Measurements from ENCODE around the gene MELK. TPM values are rescaled to one million over a fixed set of nuclear protein-coding genes. Genes with fewer than 3 reads are reported as not detected.
"Not testable (repeated sequence)": the region's sequence is repeated elsewhere in the genome, so short reads cannot be mapped to it uniquely, and the experiment has no call there.

MELK gene
- total RNA-seq = 59.2 and 60.4 TPM in 2 replicates
- long read RNA-seq, transcript MELK-207 (17 exons, 2,342 nt) = minor isoform, 5 of 287 reads
- long read RNA-seq, transcript MELK-201 (18 exons, 2,485 nt) = major isoform, 57 of 287 reads
- long read RNA-seq, transcript MELK-210 (17 exons, 2,400 nt) = minor isoform, 29 of 287 reads
- long read RNA-seq, partial matches to known transcripts = 38 of 287 reads
- long read RNA-seq, other reads (novel, unspliced or antisense) = 149 of 287 reads

- no peak for TF ChIP-seq CTCF (conservative IDR thresholded peaks at IDR 0.05)
- peak; percentile 88 for DNase-seq (ENCODE audit: low read depth, low spot score)
- peak within 1 kb of the TSS; percentile 97 for H3K4me3 Mint-ChIP-seq
- peaks cover 25% of the 10 kb centered on the region for H3K4me1 Mint-ChIP-seq
- H3K36me3 Mint-ChIP-seq (ENCODE audit: low read depth) = no peaks in the 10 kb centered on the region
- no peaks in the 10 kb centered on the region for H3K9me3 Mint-ChIP-seq
- peak within 1 kb of the TSS; percentile 98 for H3K27ac Mint-ChIP-seq (ENCODE audit: unreplicated experiment)
- no peaks in the 10 kb centered on the region for H3K27me3 Mint-ChIP-seq (ENCODE audit: low read depth)
Observed at GRCh38 chr9:36572515-36573418, at the start of gene MELK. MELK (plus strand) TSS chr9:36572895; CDS start chr9:36581682, 8,787 bp downstream.

- Mint-ChIP-seq H3K4me3 (no peak overlapping the region), H3K27me3 (ENCODE audit: low read depth) (no peaks in the 10 kb centered on the region), H3K27ac (ENCODE audit: unreplicated experiment) (no peak overlapping the region), H3K36me3 (ENCODE audit: low read depth) (no peaks in the 10 kb centered on the region), H3K4me1 (no peaks in the 10 kb centered on the region), H3K9me3 (peaks cover 9% of the 10 kb centered on the region)
- DNase-seq (ENCODE audit: low read depth, low spot score) = no peak
- no peak for TF ChIP-seq CTCF (conservative IDR thresholded peaks at IDR 0.05)
Observed at GRCh38 chr9:36530224-36530623, 42.5 kb upstream of the MELK start.

DNA sequence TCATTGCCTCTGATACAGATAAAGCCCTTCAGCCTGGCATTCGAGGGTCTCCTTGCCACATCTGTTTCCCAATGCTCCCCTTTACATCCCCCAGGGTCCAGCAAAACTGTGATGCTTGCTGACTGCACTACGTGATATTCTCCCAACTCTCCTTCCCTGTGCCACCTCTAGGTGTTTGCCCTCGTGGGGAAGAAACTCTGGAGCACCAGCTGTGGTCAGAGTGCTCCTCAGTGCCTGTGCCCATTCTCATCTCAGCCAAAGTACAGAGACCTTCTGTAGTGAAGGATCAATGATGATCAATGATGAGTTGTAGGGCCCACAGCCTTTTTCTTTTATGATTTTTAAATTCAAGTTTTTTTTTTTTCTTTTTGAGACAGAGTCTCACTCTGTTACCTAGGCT is 40.3 kb upstream of the MELK start:
- Mint-ChIP-seq H3K9me3 (peaks cover 6% of the 10 kb centered on the region), H3K36me3 (ENCODE audit: low read depth) (no peaks in the 10 kb centered on the region), H3K4me1 (no peaks in the 10 kb centered on the region), H3K27ac (ENCODE audit: unreplicated experiment) (peak overlapping the region; percentile 81), H3K27me3 (ENCODE audit: low read depth) (no peaks in the 10 kb centered on the region), H3K4me3 (no peak overlapping the region)
- DNase-seq (ENCODE audit: low read depth, low spot score) = no peak
- TF ChIP-seq CTCF (conservative IDR thresholded peaks at IDR 0.05) = no peak

DNA sequence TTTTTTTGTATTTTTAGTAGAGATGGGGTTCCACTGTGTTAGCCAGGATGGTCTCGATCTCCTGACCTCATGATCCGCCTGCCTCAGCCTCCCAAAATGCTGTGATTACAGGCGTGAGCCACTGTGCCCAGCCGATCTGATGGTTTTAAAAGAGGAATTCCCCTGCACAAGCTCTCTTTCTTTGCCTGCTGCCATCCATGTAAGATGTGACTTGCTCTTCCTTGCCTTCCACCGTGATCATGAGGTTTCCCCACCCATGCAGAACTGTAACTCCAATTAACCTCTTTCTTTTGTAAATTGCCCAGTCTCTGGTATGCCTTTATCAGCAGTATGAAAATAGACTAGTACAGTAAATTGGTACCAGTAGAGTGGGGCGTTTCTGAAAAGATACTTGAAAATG is 39.0 kb upstream of the MELK start:
- not testable (repeated sequence) for H3K4me3 Mint-ChIP-seq; H3K27ac Mint-ChIP-seq (ENCODE audit: unreplicated experiment); H3K9me3 Mint-ChIP-seq; H3K27me3 Mint-ChIP-seq (ENCODE audit: low read depth); H3K36me3 Mint-ChIP-seq (ENCODE audit: low read depth); DNase-seq (ENCODE audit: low read depth, low spot score); H3K4me1 Mint-ChIP-seq

DNA sequence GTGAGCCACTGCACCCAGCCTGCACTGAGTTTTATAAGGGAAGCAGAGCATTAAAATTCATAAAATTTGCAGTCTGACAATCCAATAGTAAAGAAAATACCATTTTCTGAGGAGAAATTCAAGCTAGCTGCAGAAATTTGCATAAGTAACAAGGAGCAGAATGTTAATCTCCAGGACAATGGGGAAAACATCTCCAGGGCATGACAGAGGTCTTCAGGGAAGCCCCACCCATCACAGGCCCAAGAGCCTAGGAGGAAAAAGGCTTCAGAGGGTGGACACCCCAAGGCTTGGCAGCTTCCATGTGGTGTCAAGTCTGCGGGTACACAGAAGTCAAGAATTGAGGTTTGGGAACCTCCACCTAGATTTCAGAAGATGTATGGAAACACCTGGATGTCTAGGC is 37.6 kb upstream of the MELK start:
- Mint-ChIP-seq H3K36me3 (ENCODE audit: low read depth) (no peaks in the 10 kb centered on the region), H3K27ac (ENCODE audit: unreplicated experiment) (no peak overlapping the region), H3K4me1 (no peaks in the 10 kb centered on the region), H3K27me3 (ENCODE audit: low read depth) (no peaks in the 10 kb centered on the region), H3K9me3 (peaks cover 6% of the 10 kb centered on the region), H3K4me3 (no peak overlapping the region)
- TF ChIP-seq CTCF (conservative IDR thresholded peaks at IDR 0.05) = no peak
- DNase-seq (ENCODE audit: low read depth, low spot score) = no peak

DNA sequence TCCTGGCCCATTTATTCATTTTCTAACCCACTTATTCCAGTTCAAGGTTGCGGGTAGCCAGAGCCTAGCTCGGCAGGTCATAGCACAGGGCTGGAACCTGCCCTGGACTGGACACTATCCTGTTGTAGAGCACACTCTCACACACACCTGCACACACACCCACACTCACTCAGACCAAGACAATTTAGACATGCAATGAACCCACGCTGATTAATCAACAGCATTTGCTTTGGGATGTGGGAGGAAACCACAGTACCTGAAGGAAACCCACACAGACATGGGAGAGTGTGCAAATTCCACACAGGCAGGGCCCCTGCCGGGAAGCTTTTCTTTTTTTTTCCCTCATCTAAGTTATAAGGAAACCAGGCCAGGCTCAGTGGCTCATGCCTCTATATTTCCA is 34.8 kb upstream of the MELK start:
- no peak for TF ChIP-seq CTCF (conservative IDR thresholded peaks at IDR 0.05)
- no peak overlapping the region for H3K4me3 Mint-ChIP-seq
- no peaks in the 10 kb centered on the region for H3K4me1 Mint-ChIP-seq
- H3K27ac Mint-ChIP-seq (ENCODE audit: unreplicated experiment) = no peak overlapping the region
- DNase-seq (ENCODE audit: low read depth, low spot score) = no peak
- H3K27me3 Mint-ChIP-seq (ENCODE audit: low read depth) = no peaks in the 10 kb centered on the region
- H3K36me3 Mint-ChIP-seq (ENCODE audit: low read depth) = no peaks in the 10 kb centered on the region
- peaks cover 6% of the 10 kb centered on the region for H3K9me3 Mint-ChIP-seq
